Stimulated activated effector memory CD8-positive, alpha-beta T cell treated with anti-CD3 and anti-CD28 coated beads, Interleukin-12 subunit alpha, Interleukin-12 subunit beta, amount 100 ng/mL, for 72 hours (primary cell): ENCODE results near the gene SCD5.

Experiments used
- ATAC-seq: fragments of 150-1000 bp; cut with Tn5 transposase; 2 replicates; pipeline ENCODE4 v1.10.0; 2021
- DNase-seq, 2 donors: peaks; one replicate each; pipeline ENCODE4 v3.0.0; 2021 to 2022; ENCODE audit warnings: low spot score in 2 of 2
- H3K27ac Mint-ChIP-seq: one replicate; pipeline ENCODE4 v1.8.0; 2022; ENCODE audit warnings: mild to moderate bottlenecking, mixed read lengths
- H3K36me3 Mint-ChIP-seq: one replicate; pipeline ENCODE4 v1.8.0; 2022; ENCODE audit warnings: mild to moderate bottlenecking, mixed read lengths
- H3K4me1 Mint-ChIP-seq: one replicate; pipeline ENCODE4 v1.8.0; 2022; ENCODE audit warnings: mixed read lengths
- H3K4me3 Mint-ChIP-seq: one replicate; pipeline ENCODE4 v1.8.0; 2022; ENCODE audit warnings: mild to moderate bottlenecking, mixed read lengths
- H3K9me3 Mint-ChIP-seq: one replicate; pipeline ENCODE4 v1.8.0; 2022; ENCODE audit warnings: mixed read lengths

Gene SCD5

DNA sequence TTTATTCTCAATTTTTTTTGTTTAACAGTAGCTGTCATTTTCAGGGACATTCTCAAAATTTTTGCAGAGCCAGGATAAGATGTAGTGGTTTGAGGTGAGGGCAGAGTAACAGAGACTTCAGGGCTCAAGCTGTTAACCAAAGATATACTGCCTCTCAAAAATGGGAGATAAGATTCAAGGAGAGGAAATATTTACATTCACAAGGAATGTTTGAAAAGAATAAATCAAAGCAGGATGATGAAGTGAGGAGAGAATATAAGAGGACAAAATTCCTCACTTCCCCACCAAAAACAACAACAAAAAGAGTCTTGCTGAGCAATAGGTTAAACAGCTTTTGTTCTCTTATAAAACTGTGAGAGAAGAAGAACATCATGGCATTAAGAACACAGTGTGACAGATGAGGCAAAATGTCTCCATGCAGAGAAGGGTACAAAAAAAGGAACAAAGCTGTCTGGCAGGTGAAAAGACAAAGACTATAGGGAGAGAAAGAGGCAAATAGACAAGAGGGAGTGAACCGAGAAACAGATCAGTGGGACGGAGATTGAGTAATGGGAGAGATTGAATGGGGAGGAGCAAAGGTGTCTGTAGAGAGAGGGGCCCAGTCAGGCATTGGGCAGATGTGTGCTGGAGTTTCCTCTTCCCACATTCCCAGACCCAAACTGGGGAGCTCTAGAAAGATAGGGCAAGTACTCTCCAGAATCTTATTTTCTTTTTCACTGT, 130.7 kb downstream of the SCD5 start:
- H3K27ac Mint-ChIP-seq = no peak overlapping the region
- H3K4me1 Mint-ChIP-seq = no peaks in the 10 kb centered on the region
- DNase-seq = no peak
- no peaks in the 10 kb centered on the region for H3K36me3 Mint-ChIP-seq
- ATAC-seq = no peak
- H3K9me3 Mint-ChIP-seq = peaks cover 7% of the 10 kb centered on the region
- no peak overlapping the region for H3K4me3 Mint-ChIP-seq

DNA sequence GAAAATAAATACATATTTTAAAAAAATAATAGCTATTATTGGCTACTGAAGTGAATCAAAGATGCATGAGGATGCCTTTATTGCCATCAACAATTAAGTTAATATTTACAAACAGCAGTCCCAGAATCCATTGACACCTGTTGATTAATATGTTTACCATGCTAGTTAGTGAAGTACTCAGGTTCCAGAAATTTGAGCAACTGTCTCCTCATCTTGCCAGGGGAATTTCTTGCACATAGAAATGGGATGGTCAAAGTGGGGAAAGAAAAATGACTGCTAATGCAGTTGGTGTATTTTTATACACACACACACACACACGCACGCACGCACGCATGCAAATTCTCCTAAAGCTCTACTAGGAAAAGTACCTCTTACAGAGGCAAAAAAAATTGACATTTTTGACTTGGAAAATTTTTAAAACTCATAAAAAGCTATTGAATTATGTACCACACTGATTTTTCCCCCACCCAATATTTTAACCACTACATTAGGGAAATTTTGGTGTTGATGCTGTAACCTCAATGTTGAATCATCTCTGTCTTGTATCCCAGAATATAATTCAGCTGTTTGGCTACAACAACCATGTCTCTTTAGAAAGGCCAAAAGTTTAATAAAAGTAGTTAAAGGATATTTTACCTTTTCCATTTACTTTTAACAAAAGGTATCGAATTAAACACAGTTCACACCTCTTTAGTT, 131.5 kb downstream of the SCD5 start:
- Mint-ChIP-seq H3K27ac (no peak overlapping the region), H3K9me3 (peaks cover 7% of the 10 kb centered on the region), H3K36me3 (no peaks in the 10 kb centered on the region), H3K4me1 (no peaks in the 10 kb centered on the region), H3K4me3 (no peak overlapping the region)
- DNase-seq (no peak), ATAC-seq (no peak)

DNA sequence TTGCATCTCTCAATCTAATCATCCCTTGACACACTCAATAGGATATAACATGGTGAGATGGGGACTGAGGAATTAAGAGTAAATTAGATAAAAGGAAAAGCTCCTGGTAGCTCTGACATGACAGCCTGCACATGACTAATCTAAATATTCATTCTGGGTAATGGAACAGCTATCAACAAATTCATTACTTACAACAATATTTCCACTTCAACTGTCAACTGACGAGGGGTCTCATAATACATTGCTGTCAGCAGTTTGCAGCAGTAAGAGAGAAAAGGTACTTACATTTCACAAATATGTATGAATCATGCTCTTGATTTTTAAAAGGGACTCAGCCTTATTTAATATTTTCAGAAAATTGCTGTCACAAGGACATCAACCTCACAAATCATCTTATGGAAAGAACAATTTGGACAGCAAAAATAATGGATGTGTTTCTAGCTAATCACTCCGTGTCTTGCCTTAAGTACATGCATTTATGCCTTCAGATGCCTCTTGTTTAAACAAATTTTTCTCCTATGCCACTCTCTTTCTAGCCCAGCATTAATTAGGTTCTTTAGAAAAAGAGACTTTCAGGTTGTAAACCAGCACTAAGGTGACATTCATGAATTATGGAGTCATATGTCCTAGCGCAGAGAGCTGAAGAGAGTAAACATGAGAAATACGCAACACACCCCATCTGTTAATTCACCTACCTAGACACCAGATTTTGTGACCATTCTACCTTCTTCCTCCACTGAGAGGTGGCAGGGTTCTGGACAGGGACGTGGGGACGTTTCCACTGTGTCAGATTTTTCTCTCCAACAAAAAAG, 137.2 kb downstream of the SCD5 start:
- Mint-ChIP-seq H3K27ac (no peak overlapping the region), H3K4me1 (no peaks in the 10 kb centered on the region), H3K9me3 (no peaks in the 10 kb centered on the region), H3K4me3 (no peak overlapping the region), H3K36me3 (no peaks in the 10 kb centered on the region)
- ATAC-seq = no peak
- DNase-seq = no peak

DNA sequence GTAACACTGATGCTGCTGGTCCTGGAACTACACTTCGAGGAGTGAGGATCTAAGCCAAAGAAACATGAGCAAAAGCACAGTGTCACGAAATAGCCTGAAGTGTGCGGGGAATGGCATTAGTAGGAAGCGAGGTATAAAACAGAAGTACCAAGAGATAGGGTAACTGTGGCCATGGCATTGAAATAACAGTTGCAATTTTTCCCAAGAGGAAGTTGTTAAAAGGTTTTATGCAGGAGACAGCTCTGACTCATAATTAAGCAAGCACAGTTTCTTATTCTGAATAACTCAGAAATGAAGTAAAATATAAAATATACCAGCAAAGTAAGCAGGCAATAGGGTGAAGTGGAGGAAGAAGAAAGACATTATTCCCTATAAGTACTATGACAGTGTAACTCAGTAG, 146.5 kb downstream of the SCD5 start:
- H3K4me1 Mint-ChIP-seq = no peaks in the 10 kb centered on the region
- DNase-seq (no peak), ATAC-seq (no peak)
- no peaks in the 10 kb centered on the region for H3K36me3 Mint-ChIP-seq
- no peak overlapping the region for H3K4me3 Mint-ChIP-seq
- H3K27ac Mint-ChIP-seq = no peak overlapping the region
- no peaks in the 10 kb centered on the region for H3K9me3 Mint-ChIP-seq

DNA sequence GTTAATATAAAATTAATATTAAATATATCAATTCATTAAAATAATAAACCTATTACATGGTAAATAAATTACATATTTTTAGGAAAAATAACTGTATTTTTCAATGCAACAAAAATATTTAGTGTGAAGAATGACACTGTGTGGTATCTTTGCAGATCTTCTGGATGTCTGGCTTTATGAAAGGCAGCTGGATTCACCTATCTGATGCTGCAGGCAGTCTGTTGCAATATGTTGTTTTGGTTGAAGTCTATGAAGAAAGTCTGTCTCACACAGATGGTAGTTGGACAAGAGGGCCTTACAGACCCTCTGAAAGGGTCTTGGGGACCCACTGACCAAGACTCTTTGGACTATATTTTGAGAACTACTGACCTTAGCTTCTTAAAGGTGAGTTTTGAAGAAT, 147.7 kb downstream of the SCD5 start:
- Mint-ChIP-seq H3K9me3 (no peaks in the 10 kb centered on the region), H3K4me1 (no peaks in the 10 kb centered on the region), H3K4me3 (no peak overlapping the region), H3K27ac (no peak overlapping the region), H3K36me3 (no peaks in the 10 kb centered on the region)
- no peak for DNase-seq
- no peak for ATAC-seq

DNA sequence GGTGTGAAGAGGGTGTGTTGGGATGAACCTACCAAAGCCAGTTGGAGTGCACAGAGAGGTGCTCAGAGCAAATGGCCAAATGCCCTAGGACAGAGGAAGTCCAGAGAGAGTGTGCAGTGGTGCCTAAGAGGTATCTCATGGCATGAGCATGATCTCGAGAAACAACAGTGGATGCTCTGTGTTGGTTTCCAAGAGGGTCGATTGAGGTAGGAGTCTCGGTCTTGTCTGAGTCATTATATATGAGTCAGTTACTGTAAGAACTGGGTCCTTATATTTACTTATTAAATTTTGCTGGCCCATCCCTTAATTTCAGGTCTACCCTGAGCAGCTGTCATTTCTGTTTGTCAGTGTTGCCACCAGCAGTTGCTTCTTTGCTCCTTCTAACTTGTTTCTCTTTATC, 150.2 kb downstream of the SCD5 start:
- DNase-seq (no peak), ATAC-seq (peak; percentile 13)
- Mint-ChIP-seq H3K4me3 (no peak overlapping the region), H3K27ac (no peak overlapping the region), H3K4me1 (no peaks in the 10 kb centered on the region), H3K9me3 (no peaks in the 10 kb centered on the region), H3K36me3 (no peaks in the 10 kb centered on the region)

DNA sequence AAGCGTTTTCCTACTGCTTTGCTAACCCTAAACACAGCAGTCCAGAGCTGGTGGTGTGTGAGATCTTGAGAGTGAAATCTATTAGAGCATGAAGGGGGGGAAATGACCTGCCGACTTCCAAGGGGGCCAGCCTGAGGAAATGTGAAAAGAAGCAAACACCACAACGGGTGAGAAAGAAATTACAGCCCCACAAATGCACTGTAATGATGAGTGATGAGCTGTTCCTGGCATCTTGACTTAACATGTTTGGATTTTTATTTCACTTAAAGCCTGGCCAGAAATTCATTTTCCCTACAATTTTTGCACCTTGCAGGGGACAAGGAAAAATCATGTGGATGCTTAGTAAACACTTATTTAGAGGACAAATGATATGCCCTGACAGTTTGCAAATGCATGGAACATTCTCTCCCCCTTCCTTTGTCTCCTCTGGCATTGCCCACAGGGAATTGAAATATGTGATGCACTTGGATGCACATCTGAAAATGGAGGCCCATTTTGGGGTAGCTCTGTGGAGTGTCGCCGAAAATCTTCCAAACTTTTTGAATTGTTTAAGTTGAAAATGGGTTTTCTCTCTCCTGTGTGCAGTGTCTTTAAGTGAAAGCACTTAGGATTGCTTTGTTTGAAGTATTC, 152.5 kb downstream of the SCD5 start:
- no peak overlapping the region for H3K4me3 Mint-ChIP-seq
- H3K9me3 Mint-ChIP-seq = no peaks in the 10 kb centered on the region
- DNase-seq = no peak
- ATAC-seq = no peak
- no peak overlapping the region for H3K27ac Mint-ChIP-seq
- H3K36me3 Mint-ChIP-seq = no peaks in the 10 kb centered on the region
- H3K4me1 Mint-ChIP-seq = no peaks in the 10 kb centered on the region

DNA sequence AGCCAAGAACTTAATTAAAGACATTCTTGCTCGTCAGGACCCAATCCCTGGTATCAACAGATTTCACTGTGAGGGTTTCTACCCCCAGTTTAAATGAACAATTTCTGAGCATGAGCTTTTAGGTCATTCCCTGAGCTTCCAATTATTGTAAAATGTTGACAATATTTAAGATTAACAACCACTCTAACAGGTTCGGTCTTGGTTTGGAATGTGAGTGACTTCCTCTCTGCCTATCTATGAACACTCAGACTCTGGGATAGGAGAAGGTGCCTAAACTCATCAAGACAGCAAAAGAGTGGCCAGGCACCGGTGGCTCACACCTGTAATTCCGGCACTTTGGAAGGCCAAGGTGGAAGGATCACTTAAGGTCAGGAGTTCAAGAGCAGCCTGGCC, 153.9 kb downstream of the SCD5 start:
- Mint-ChIP-seq H3K9me3 (no peaks in the 10 kb centered on the region), H3K4me3 (no peak overlapping the region), H3K36me3 (no peaks in the 10 kb centered on the region), H3K27ac (no peak overlapping the region), H3K4me1 (no peaks in the 10 kb centered on the region)
- DNase-seq (no peak), ATAC-seq (no peak)

DNA sequence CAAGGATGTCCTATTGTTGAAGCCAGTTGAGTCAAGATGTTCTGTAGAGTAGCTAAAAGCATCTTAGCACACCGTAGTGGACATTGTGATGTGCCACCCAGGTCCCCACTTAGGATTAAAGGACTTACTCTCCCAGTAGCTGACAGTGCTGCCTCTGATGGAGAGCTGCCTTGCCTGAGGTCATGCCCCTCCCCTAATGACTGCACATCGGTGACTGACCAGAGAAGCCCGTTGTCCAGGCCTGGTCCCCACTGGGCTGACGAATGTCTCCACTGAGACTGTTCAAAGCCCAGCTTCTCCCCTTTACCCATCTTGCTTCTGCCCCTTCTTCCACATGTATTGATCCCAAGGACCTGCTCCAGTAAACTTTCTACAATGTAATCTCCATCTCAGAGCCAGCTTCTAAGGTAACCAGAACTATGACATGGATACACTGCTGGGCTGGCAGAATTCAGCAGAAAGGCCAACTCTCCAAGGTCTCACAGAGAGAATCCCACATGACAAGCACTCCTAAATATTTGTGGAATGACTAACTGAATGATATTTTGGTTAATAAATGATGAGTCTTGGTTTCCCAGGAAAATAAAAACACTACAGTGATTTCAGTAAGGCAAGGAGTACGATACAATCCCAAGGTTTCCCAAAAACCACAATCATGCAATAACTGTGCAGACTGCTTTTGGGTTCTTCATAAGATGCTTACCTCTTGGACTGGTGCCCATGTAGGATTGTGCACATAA, 154.4 kb downstream of the SCD5 start:
- no peaks in the 10 kb centered on the region for H3K4me1 Mint-ChIP-seq
- ATAC-seq (no peak), DNase-seq (no peak)
- no peaks in the 10 kb centered on the region for H3K36me3 Mint-ChIP-seq
- H3K4me3 Mint-ChIP-seq = no peak overlapping the region
- H3K9me3 Mint-ChIP-seq = no peaks in the 10 kb centered on the region
- H3K27ac Mint-ChIP-seq = no peak overlapping the region

DNA sequence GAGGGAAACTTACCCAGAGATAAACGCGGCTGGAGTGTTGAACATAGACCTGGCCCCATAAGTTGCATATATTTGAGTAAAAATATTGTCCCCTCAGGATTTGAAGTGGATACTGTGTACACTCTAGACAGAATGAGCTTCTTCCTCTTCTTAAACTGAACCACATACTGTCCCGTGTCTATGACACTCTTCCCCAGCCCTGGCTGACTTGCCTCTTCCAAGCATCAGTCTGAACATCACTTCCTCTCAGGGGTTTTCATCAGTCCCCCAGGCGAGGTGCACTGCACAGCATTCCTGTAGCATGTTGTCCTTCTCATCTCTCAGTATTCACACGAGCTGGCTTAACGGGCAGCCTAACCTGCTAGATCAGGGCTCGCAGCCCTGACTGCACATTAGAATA, 156.3 kb downstream of the SCD5 start:
- no peak for DNase-seq
- Mint-ChIP-seq H3K36me3 (no peaks in the 10 kb centered on the region), H3K4me3 (no peak overlapping the region), H3K9me3 (no peaks in the 10 kb centered on the region), H3K27ac (no peak overlapping the region), H3K4me1 (no peaks in the 10 kb centered on the region)
- ATAC-seq = no peak

DNA sequence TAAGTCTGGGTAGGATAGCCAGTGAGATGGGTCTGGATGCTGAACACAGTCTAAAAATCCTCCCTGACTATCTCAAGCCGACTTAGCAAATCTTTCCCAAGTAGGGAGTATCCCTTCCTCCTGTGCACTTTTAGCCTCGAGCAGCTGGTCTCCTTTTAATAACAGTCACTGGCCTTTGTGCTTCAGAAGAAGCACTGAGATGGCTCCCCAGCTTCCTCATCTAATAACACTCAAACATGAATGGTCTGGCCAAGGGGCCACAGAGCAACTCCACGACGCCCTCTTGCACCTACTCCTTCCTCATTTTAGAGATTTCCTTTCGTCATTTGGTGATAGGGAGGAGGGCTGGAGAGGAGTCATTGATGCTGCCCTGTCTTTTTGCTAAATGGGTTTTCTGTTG, 158.1 kb downstream of the SCD5 start:
- H3K4me3 Mint-ChIP-seq = no peak overlapping the region
- no peaks in the 10 kb centered on the region for H3K9me3 Mint-ChIP-seq
- DNase-seq (no peak), ATAC-seq (no peak)
- no peaks in the 10 kb centered on the region for H3K4me1 Mint-ChIP-seq
- no peak overlapping the region for H3K27ac Mint-ChIP-seq
- H3K36me3 Mint-ChIP-seq = no peaks in the 10 kb centered on the region

DNA sequence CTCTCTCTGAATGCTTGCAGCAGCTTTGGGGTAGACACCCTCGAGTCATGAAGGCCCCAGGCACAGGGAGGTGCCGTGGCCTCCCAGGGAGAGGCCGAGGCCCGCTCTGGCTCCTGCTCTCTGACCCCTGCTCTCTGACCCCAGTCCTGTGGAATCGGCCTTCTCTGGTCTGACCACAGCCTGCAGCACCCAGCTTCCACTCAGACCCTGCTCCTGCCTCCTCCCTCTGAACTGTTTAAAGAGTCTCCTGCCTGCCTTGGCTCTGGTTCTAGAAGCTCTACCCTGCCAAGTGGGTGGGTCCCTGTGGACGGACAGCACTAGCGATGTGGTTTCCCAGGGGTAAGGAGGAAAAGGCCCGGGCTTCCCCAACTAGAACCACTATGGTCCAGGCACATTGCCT, 158.6 kb downstream of the SCD5 start:
- Mint-ChIP-seq H3K9me3 (no peaks in the 10 kb centered on the region), H3K36me3 (no peaks in the 10 kb centered on the region), H3K4me1 (no peaks in the 10 kb centered on the region), H3K4me3 (no peak overlapping the region), H3K27ac (no peak overlapping the region)
- DNase-seq = no peak
- no peak for ATAC-seq

DNA sequence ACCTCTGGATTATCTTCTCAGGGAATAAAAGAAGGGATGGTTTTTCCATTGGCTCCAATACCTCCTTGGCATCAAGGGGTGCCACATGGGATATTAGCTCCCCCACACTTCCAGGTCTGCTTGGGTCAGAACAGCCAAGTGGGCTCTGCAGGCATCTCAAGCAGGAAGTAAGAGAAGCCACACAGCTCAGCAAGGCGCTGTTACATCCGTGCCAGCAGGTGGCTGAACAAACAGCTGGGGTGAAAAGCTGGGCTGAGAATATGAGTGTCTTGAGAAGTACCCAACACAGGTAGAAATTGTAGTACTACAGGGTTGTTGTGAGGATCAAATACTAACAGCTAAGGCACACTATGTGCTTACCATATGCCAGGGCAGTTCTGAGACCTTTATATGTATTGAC, 160.1 kb downstream of the SCD5 start:
- DNase-seq = no peak

DNA sequence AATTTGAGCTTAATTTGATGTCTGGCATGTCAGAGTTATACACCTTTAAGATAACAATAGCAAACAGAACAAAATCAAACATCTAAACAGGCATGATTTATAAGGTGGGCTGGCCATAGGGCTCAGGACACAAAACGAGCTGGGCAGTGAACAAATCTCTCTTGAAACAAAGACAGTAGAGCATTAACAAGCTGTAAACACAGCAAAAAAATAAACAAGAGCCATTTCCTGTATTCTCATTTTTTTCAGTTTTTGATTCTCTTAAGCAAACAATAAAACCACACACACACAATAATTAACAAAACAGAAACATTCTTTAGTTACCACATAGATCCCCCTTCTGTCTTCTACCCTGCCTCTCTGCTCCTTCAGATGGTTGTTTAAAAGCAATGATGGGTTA, 168.5 kb downstream of the SCD5 start:
- H3K9me3 Mint-ChIP-seq = no peaks in the 10 kb centered on the region
- H3K27ac Mint-ChIP-seq = no peak overlapping the region
- no peak for ATAC-seq
- no peak overlapping the region for H3K4me3 Mint-ChIP-seq
- DNase-seq = no peak
- peaks cover 5% of the 10 kb centered on the region for H3K4me1 Mint-ChIP-seq
- H3K36me3 Mint-ChIP-seq = no peaks in the 10 kb centered on the region

More for the DNA sequence above, 160.1 kb downstream of the SCD5 start:
- Mint-ChIP-seq H3K36me3 (no peaks in the 10 kb centered on the region), H3K4me1 (no peaks in the 10 kb centered on the region), H3K4me3 (no peak overlapping the region), H3K27ac (no peak overlapping the region), H3K9me3 (no peaks in the 10 kb centered on the region)
- no peak for ATAC-seq
